PC-9 (cell line): ENCODE measurements around the gene LUZP2. TPM values are rescaled to one million over a fixed set of nuclear protein-coding genes. Genes with fewer than 3 reads are reported as not detected.

Experiments
- BruUV-seq: library from RNA; stranded (reverse); fragments of 400-500 nt; replicated peaks from 2 replicates; lab custom pipeline; 2021; lab: Mats Ljungman, UMichigan
- CTCF ChIA-PET: fragments of 300-600 bp; sonication (Branson Sonifier 250); formaldehyde crosslinking; loops from one replicate; lab custom pipeline; 2022; ENCODE audit warnings: antibody characterized with exemption; lab: Charles Lee
- POLR2A ChIA-PET: fragments of 300-600 bp; sonication (Branson Sonifier 250); formaldehyde crosslinking; loops from one replicate; lab custom pipeline; 2022; ENCODE audit warnings: antibody characterized with exemption; ENCODE audit not compliant: unreplicated experiment; lab: Charles Lee
- DNase-seq, 2 experiments: peaks; one replicate each; pipeline versions ENCODE4 v3.0.0 to v3.0.0-alpha.2; 2015 to 2022; ENCODE audit warnings: mixed read lengths in 1 of 2
- H2AFZ ChIP-seq: fragments of 200-600 bp; sonication (generic); 2 replicates; pipeline ENCODE4 v1.8.1; 2017; ENCODE audit warnings: antibody characterized with exemption
- H3F3A ChIP-seq: fragments of 200-600 bp; sonication (generic); 2 replicates; pipeline ENCODE4 v1.8.1; 2017; ENCODE audit warnings: antibody characterized with exemption, mild to moderate bottlenecking, low read depth; ENCODE audit not compliant: insufficient read depth
- H3K27ac ChIP-seq: fragments of 200-600 bp; sonication (generic); 2 replicates; pipeline ENCODE4 v1.6.1; 2016; ENCODE audit warnings: mixed run types
- H3K27me3 ChIP-seq: fragments of 200-600 bp; sonication (generic); 2 replicates; pipeline ENCODE4 v1.6.1; 2016; ENCODE audit warnings: low read depth, mixed run types; ENCODE audit not compliant: insufficient read depth
- H3K36me3 ChIP-seq: fragments of 200-600 bp; sonication (generic); 2 replicates; pipeline ENCODE4 v1.6.1; 2016; ENCODE audit warnings: low read depth, mixed run types
- H3K4me1 ChIP-seq: fragments of 200-600 bp; sonication (generic); replicated peaks from 2 replicates; pipeline ENCODE4 v1.6.1; 2016; ENCODE audit warnings: mixed run types; ENCODE audit not compliant: insufficient read depth
- H3K4me2 ChIP-seq: fragments of 200-600 bp; sonication (generic); 2 replicates; pipeline ENCODE4 v1.6.1; 2017; ENCODE audit warnings: mixed run types
- H3K4me3 ChIP-seq: fragments of 200-600 bp; sonication (generic); 2 replicates; pipeline ENCODE4 v1.6.1; 2016; ENCODE audit warnings: mixed run types
- H3K79me2 ChIP-seq: fragments of 200-600 bp; sonication (generic); 2 replicates; pipeline ENCODE4 v1.6.1; 2017; ENCODE audit warnings: low read depth, mixed run types
- H3K9me2 ChIP-seq: fragments of 200-600 bp; sonication (generic); 2 replicates; pipeline ENCODE4 v1.8.1; 2017; ENCODE audit warnings: mild to moderate bottlenecking; ENCODE audit not compliant: insufficient read depth
- H3K9me3 ChIP-seq: fragments of 200-600 bp; sonication (generic); 2 replicates; pipeline ENCODE4 v1.8.1; 2016; ENCODE audit warnings: low read depth; ENCODE audit not compliant: insufficient read depth
- H4K20me1 ChIP-seq: fragments of 200-600 bp; sonication (generic); 2 replicates; pipeline ENCODE4 v1.8.1; 2017; ENCODE audit not compliant: insufficient read depth
- EZH2 ChIP-seq: fragments of 200-600 bp; sonication (generic); IDR thresholded peaks from 2 replicates; pipeline ENCODE4 v1.8.0; 2017; ENCODE audit warnings: antibody characterized with exemption, low read depth
- intact Hi-C: fragments of 100-400 bp; cut with micrococcal nuclease; formaldehyde crosslinking; loops from one replicate; pipeline ENCODE4 v1.10.0; 2022; ENCODE audit not compliant: unreplicated experiment
- total RNA-seq: library from RNA; stranded (reverse); gene quantifications from 2 replicates; pipeline ENCODE4 v1.2.3, GENCODE V29; 2021
- TF ChIP-seq, protein P1 (sequence below): fragments of 200-600 bp; sonication (generic); conservative IDR thresholded peaks from 2 replicates; pipeline ENCODE4 v1.6.1; 2017; ENCODE audit warnings: mixed run types, antibody characterized with exemption, mild to moderate bottlenecking, moderate library complexity

LUZP2 gene
- total RNA-seq, 1 experiment from 2014 or later: 0.15 TPM

DNA sequence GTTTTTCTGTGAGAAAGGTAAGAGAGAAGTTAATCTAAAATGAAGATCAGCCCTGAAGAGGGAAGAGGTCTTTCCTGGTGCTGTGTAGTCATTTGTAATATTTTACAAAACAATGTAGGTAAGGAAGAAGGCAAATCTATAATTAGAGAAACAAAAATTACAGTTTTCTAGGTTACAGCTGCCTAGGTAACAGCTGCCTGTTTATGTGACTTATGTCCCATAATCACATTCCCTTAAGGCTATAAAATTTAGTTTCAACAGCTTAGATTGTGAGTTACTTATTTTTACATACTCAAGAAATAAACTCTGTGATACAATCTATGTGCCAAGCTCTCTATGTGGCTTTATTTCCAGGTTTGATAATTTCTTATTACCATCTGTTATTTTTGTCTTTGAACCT lies 19.8 kb downstream of the LUZP2 start:
- intact Hi-C loops: no loop called here
- Histone ChIP-seq H3K4me2 (no peak overlapping the region), H3K36me3 (no peaks in the 10 kb centered on the region), H3K27ac (peak overlapping the region; percentile 24; the same call in 1 of the 2 replicates), H3K4me3 (no peak overlapping the region), H3F3A (no peaks in the 10 kb centered on the region), H2AFZ (no peak overlapping the region), H3K9me3 (no peaks in the 10 kb centered on the region), H3K79me2 (no peaks in the 10 kb centered on the region), H3K27me3 (no peaks in the 10 kb centered on the region), H3K9me2 (no peaks in the 10 kb centered on the region), H3K4me1 (peaks cover 4% of the 10 kb centered on the region; the same call in 1 of the 2 replicates), H4K20me1 (no peaks in the 10 kb centered on the region)
- DNase-seq: peak in 1 of 2 experiments; percentile 50
- POLR2A ChIA-PET: no interaction called here
- CTCF ChIA-PET: no interaction called here
- TF ChIP-seq, protein P1, sequence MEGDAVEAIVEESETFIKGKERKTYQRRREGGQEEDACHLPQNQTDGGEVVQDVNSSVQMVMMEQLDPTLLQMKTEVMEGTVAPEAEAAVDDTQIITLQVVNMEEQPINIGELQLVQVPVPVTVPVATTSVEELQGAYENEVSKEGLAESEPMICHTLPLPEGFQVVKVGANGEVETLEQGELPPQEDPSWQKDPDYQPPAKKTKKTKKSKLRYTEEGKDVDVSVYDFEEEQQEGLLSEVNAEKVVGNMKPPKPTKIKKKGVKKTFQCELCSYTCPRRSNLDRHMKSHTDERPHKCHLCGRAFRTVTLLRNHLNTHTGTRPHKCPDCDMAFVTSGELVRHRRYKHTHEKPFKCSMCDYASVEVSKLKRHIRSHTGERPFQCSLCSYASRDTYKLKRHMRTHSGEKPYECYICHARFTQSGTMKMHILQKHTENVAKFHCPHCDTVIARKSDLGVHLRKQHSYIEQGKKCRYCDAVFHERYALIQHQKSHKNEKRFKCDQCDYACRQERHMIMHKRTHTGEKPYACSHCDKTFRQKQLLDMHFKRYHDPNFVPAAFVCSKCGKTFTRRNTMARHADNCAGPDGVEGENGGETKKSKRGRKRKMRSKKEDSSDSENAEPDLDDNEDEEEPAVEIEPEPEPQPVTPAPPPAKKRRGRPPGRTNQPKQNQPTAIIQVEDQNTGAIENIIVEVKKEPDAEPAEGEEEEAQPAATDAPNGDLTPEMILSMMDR: no peak
- no peak for TF ChIP-seq EZH2
- no TSS peak for BruUV-seq

DNA sequence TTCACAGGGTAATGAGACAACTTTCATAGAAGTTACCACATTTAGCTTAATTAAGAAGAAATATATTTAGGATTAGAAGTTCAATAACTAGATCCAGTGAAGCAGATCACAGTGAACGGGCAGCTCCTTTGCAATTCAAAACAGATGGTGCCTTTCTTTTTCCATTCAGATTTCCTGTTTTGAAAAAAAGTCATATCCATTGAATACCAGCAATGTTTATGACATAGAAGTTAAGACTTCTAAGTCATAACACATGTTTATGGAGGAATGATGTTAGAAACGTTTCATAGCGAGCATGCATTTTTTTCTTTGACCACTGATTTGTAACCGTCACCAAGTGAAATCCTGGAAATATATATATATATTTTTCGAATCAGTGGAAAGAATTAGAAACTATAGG lies 24.7 kb downstream of the LUZP2 start:
- CTCF ChIA-PET: no interaction called here

GRCh38 chr11:24524156-24524555 lies 27.3 kb downstream of the LUZP2 start:
- TF ChIP-seq, protein P1: no peak
- no peak for DNase-seq
- no TSS peak for BruUV-seq
- ChIA-PET POLR2A (no interaction called here), CTCF (no interaction called here)
- Histone ChIP-seq H3F3A (no peaks in the 10 kb centered on the region), H3K4me1 (no peaks in the 10 kb centered on the region), H2AFZ (no peak overlapping the region), H3K9me3 (no peaks in the 10 kb centered on the region), H3K4me2 (no peak overlapping the region), H3K79me2 (no peaks in the 10 kb centered on the region), H3K9me2 (no peaks in the 10 kb centered on the region), H3K36me3 (no peaks in the 10 kb centered on the region), H3K27me3 (no peaks in the 10 kb centered on the region), H3K27ac (no peak overlapping the region), H3K4me3 (no peak overlapping the region), H4K20me1 (no peaks in the 10 kb centered on the region)
- intact Hi-C loops: no loop called here

More for the DNA sequence above, 24.7 kb downstream of the LUZP2 start:
- Histone ChIP-seq H3K9me3 (no peaks in the 10 kb centered on the region), H3K4me1 (no peaks in the 10 kb centered on the region), H3K9me2 (no peaks in the 10 kb centered on the region), H3K4me3 (no peak overlapping the region), H4K20me1 (no peaks in the 10 kb centered on the region), H3K79me2 (no peaks in the 10 kb centered on the region), H3K4me2 (no peak overlapping the region), H2AFZ (no peak overlapping the region), H3F3A (no peaks in the 10 kb centered on the region), H3K27ac (no peak overlapping the region), H3K36me3 (no peaks in the 10 kb centered on the region), H3K27me3 (no peaks in the 10 kb centered on the region)
- DNase-seq: no peak
- intact Hi-C loops: no loop called here
- BruUV-seq: no TSS peak
- POLR2A ChIA-PET: interaction anchor here (0.6 kb wide), 1 partner anchor 1701 kb away, joined by 7 read pairs; no protein-coding TSS in a partner anchor
- TF ChIP-seq, protein P1: no peak
- no peak for TF ChIP-seq EZH2
